Lung (tissue), 12 donors: ENCODE measurements around the gene LAMA3. TPM values are rescaled to one million over a fixed set of nuclear protein-coding genes. Genes with fewer than 3 reads are reported as not detected.
"Not testable (repeated sequence)": the region's sequence is repeated elsewhere in the genome, so short reads cannot be mapped to it uniquely, and the experiment has no call there.

ENCODE experiments used
- ATAC-seq: fragments of 200-7000 bp; cut with Tn5 transposase; one replicate; pipeline ENCODE4 v1.9.1; 2020; ENCODE audit warnings: moderate number of reproducible peaks; ENCODE audit not compliant: insufficient read depth, low FRiP score
- DNase-seq, 3 donors: peaks; one replicate each; pipeline ENCODE4 v3.0.0-alpha.2; 2013 to 2017
- H3K27ac ChIP-seq, 2 donors: one replicate each; pipeline ENCODE4 v1.5.1; 2013; ENCODE audit warnings: mild to moderate bottlenecking in 2 of 2, moderate library complexity in 2 of 2, control low read depth in 1 of 2, inconsistent platforms in 1 of 2, low read depth in 1 of 2, low read length in 1 of 2
- H3K27me3 ChIP-seq, 3 donors: one replicate each; pipeline ENCODE4 v1.5.1; 2013; ENCODE audit warnings: low read length in 2 of 3; ENCODE audit not compliant: control insufficient read depth in 3 of 3, insufficient read depth in 3 of 3
- H3K36me3 ChIP-seq, 4 donors: one replicate each; pipeline ENCODE4 v1.5.1; 2013; ENCODE audit warnings: low read length in 4 of 4, mild to moderate bottlenecking in 1 of 4, moderate library complexity in 1 of 4; ENCODE audit not compliant: control insufficient read depth in 4 of 4, insufficient read depth in 4 of 4
- H3K4me1 ChIP-seq, 5 donors: one replicate each; pipeline ENCODE4 v1.5.1; 2013; ENCODE audit warnings: low read length in 5 of 5, mild to moderate bottlenecking in 2 of 5, moderate library complexity in 1 of 5; ENCODE audit not compliant: control insufficient read depth in 5 of 5, insufficient read depth in 5 of 5
- H3K4me3 ChIP-seq: one replicate; pipeline ENCODE4 v1.5.1; 2013; ENCODE audit warnings: mild to moderate bottlenecking, control low read depth, moderate library complexity
- H3K9ac ChIP-seq, 2 donors: one replicate each; pipeline ENCODE4 v1.5.1; 2013; ENCODE audit warnings: low read length in 2 of 2, control low read depth in 1 of 2; ENCODE audit not compliant: insufficient read depth in 1 of 2
- H3K9me3 ChIP-seq, 4 donors: one replicate each; pipeline ENCODE4 v1.5.1; 2013; ENCODE audit warnings: low read length in 3 of 4, mild to moderate bottlenecking in 1 of 4, moderate library complexity in 1 of 4; ENCODE audit not compliant: control insufficient read depth in 4 of 4, insufficient read depth in 3 of 4
- WGBS, 2 donors: extraction: QIAGEN DNeasy Blood & Tissue Kit; methylation state at CpG; one replicate each; pipeline ENCODE4 v1.1.7; 2013; 5-methylcytosine and 5-hydroxymethylcytosine counted together
- polyA plus RNA-seq, 2 donors: library from polyadenylated mRNA; stranded (reverse); fragments of 200-250 nt; gene quantifications; one replicate each; pipeline ENCODE4 v1.2.1, GENCODE V29; 2013
- total RNA-seq, 2 donors: library from RNA; depleted of rRNA in 1 of 2; stranded (reverse); fragments of >200 nt in 1 of 2; gene quantifications; one replicate each; pipeline ENCODE4 v1.2.1, GENCODE V29; 2014 to 2021
- TF ChIP-seq, protein P1 (sequence below): IDR thresholded peaks from 2 replicates; pipeline ENCODE4 v1.5.1; 2012; ENCODE audit warnings: mild to moderate bottlenecking; ENCODE audit errors: control extremely low read depth, extremely low read depth
- donor health status: control.
- donor health status: control.
- donor health status: Bipolar disorder and iron deficiency.
- donor health status: healthy.
- donor health status: DM: yes; HTN: yes; CAD: no.

LAMA3 gene
- total and polyA plus RNA-seq, 4 donors: 14.1 to 110 (median 51.9) TPM

DNA sequence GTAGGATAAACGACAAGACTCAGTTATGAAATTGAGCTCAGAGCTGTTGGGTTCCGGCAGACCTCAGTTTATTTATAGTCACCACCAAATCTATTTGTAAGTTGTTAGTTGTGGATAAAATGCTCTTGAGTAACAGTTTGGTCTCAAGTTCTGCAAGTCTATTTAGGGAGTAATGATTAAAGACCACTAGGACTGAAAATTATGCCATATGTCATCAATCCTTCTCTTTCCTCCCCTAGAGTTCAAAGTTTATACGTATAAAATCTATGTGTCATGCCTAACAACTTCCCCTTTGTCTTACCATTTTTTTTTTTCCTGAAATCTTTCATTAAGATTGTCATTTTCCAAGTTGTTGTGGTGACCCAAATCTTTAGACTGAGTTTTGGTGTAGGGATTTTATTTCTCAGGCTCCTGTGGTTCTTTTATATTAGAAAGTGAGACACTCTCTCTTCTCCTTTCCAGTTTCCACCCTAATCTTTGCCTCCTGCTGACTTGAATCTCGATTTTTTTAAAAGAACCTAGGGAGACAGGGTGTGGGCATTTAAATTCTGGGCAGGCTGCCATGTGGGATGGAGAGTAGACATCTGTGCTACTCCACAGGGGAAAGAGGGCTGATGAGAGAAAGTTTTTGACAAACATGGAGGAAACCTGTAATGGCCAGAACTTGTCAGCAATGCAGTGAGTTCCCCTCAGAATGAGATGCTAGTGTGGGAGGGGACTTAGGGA is 51.0 kb downstream of the LAMA3 start:
- H3K36me3 ChIP-seq: no peaks in the 10 kb centered on the region
- no peak overlapping the region for H3K9ac ChIP-seq
- WGBS, 2 donors: 22 to 35% methylated on average over 4 of the region's 4 CpGs
- H3K27me3 ChIP-seq: no peaks in the 10 kb centered on the region
- no peak overlapping the region for H3K27ac ChIP-seq
- no peak for ATAC-seq
- peaks cover 0 to 22% (median 11%) of the 10 kb centered on the region in 5 donors for H3K4me1 ChIP-seq
- no peaks in the 10 kb centered on the region for H3K9me3 ChIP-seq
- H3K4me3 ChIP-seq: no peak overlapping the region
- DNase-seq: peak in 2 of 3 donors; percentile 29 to 32
- TF ChIP-seq, protein P1, sequence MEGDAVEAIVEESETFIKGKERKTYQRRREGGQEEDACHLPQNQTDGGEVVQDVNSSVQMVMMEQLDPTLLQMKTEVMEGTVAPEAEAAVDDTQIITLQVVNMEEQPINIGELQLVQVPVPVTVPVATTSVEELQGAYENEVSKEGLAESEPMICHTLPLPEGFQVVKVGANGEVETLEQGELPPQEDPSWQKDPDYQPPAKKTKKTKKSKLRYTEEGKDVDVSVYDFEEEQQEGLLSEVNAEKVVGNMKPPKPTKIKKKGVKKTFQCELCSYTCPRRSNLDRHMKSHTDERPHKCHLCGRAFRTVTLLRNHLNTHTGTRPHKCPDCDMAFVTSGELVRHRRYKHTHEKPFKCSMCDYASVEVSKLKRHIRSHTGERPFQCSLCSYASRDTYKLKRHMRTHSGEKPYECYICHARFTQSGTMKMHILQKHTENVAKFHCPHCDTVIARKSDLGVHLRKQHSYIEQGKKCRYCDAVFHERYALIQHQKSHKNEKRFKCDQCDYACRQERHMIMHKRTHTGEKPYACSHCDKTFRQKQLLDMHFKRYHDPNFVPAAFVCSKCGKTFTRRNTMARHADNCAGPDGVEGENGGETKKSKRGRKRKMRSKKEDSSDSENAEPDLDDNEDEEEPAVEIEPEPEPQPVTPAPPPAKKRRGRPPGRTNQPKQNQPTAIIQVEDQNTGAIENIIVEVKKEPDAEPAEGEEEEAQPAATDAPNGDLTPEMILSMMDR: no peak

DNA sequence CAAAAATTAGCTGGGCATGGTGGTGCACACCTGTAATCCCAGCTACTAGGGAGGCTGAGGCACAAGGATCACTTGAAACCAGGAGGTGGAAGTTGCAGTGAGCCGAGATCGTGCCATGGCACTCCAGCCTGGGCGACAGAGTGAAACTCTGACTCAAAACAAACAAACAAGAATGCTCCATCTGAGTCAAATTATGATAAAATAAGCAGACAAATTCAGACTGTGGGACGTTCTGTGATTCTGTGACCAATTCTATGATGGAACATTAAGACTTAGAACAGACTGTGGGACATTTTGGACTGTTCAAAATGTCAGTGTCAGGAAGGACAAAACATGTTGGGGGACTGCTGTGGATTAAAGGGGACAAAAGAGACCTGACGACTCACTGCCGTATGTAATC is 52.7 kb downstream of the LAMA3 start:
- not testable (repeated sequence) for H3K36me3 ChIP-seq, ATAC-seq, H3K4me3 ChIP-seq, DNase-seq, H3K27me3 ChIP-seq, H3K9ac ChIP-seq, H3K27ac ChIP-seq, H3K9me3 ChIP-seq
- 74 to 90% methylated on average over 6 of the region's 6 CpGs for WGBS, 2 donors
- H3K4me1 ChIP-seq: peaks cover 0 to 21% (median 6%) of the 10 kb centered on the region in 5 donors

DNA sequence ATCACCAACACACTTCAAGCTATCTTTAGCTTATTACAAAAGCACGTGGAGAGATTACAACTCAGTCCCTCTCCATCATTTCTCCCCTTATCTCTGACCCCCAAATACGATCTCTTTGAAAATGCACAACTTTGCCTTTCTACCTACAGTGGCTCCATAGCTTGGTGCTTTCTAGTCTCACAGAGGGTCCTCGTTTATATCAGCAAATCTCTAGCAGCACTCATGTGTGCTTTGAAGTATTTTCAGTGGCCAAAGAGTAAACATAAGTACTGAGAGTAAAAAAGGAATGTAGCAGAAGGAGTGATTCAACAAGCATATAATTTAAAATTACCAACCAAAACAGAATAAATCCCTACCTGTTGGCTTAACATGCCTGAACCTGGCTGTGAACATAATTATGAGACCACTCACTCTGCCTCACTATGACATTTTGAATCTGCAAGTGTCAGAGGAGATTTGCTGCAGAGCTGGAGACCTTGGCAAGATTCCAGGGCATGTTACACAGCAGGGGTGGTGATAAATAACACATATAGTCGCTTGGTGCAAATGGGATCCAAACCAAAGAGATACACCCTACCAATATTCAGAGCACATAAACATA is 54.6 kb downstream of the LAMA3 start:
- peak in 2 of 3 donors; percentile 41 to 73 for DNase-seq

DNA sequence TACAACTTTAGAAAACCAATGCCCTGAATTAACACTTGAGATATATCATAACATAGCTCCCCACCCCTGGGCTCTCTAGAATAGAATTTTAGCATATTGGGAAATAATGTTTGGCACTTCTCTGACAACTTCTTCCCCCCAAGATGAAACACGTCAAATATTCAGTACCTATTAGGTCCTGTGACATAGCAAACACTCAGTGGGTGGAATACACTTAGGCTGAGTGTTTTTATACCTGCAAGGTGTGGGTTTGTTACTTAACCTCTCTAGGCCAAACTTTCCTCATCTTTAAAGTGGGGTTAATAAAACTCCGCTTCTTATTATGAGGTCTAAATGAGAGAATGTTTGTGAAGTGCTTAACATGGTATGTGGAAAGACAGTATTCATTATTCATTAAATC is 56.1 kb downstream of the LAMA3 start:
- no peaks in the 10 kb centered on the region for H3K36me3 ChIP-seq
- H3K4me1 ChIP-seq: peaks cover 0 to 14% (median 1%) of the 10 kb centered on the region in 5 donors
- DNase-seq (no peak), ATAC-seq (peak; percentile 33)
- no peaks in the 10 kb centered on the region for H3K9me3 ChIP-seq
- 64 to 87% methylated on average over 2 of the region's 2 CpGs for WGBS, 2 donors
- no peak overlapping the region for H3K9ac ChIP-seq
- H3K4me3 ChIP-seq: no peak overlapping the region
- no peak overlapping the region for H3K27ac ChIP-seq
- TF ChIP-seq, protein P1: no peak
- H3K27me3 ChIP-seq: no peaks in the 10 kb centered on the region

More for the DNA sequence above, 54.6 kb downstream of the LAMA3 start:
- no peak overlapping the region for H3K4me3 ChIP-seq
- H3K9ac ChIP-seq: no peak overlapping the region
- H3K36me3 ChIP-seq: no peaks in the 10 kb centered on the region
- no peaks in the 10 kb centered on the region for H3K9me3 ChIP-seq
- TF ChIP-seq, protein P1: no peak
- peaks cover 0 to 16% (median 1%) of the 10 kb centered on the region in 5 donors for H3K4me1 ChIP-seq
- no peak overlapping the region for H3K27ac ChIP-seq
- H3K27me3 ChIP-seq: no peaks in the 10 kb centered on the region
- ATAC-seq: peak; percentile 42
- 38 to 64% methylated on average over 4 of the region's 4 CpGs for WGBS, 2 donors
